Liver (tissue), 9 donors: ENCODE measurements around the gene CELA3B. TPM values are rescaled to one million over a fixed set of nuclear protein-coding genes. Genes with fewer than 3 reads are reported as not detected.
"Not testable (repeated sequence)": the region's sequence is repeated elsewhere in the genome, so short reads cannot be mapped to it uniquely, and the experiment has no call there.

ENCODE experiments used
- DNase-seq: peaks from one replicate; pipeline ENCODE4 v3.0.0-alpha.2; 2017; ENCODE audit warnings: low spot score
- H3K27ac ChIP-seq, 2 donors: one replicate each; pipeline ENCODE4 v1.7.0; 2013; ENCODE audit warnings: inconsistent platforms in 2 of 2, low read length in 2 of 2, control low read depth in 1 of 2, low read depth in 1 of 2, mild to moderate bottlenecking in 1 of 2
- H3K27me3 ChIP-seq, 4 donors: one replicate each; pipeline versions ENCODE4 v1.6.1 to v1.7.0; 2013; ENCODE audit warnings: low read length in 3 of 4, inconsistent platforms in 1 of 4, mild to moderate bottlenecking in 1 of 4, moderate library complexity in 1 of 4; ENCODE audit not compliant: control insufficient read depth in 4 of 4, insufficient read depth in 4 of 4
- H3K36me3 ChIP-seq, 4 donors: one replicate each; pipeline versions ENCODE4 v1.6.1 to v1.7.0; 2013; ENCODE audit warnings: low read length in 3 of 4, mild to moderate bottlenecking in 3 of 4, low read depth in 1 of 4, moderate library complexity in 1 of 4; ENCODE audit not compliant: control insufficient read depth in 4 of 4, insufficient read depth in 3 of 4
- H3K4me1 ChIP-seq, 4 donors: one replicate each; pipeline versions ENCODE4 v1.6.1 to v1.7.0; 2013; ENCODE audit warnings: low read length in 3 of 4, mild to moderate bottlenecking in 3 of 4, moderate library complexity in 1 of 4; ENCODE audit not compliant: control insufficient read depth in 4 of 4, insufficient read depth in 4 of 4
- H3K4me3 ChIP-seq, 3 donors: one replicate each; pipeline versions ENCODE4 v1.6.1 to v1.7.0; 2013; ENCODE audit warnings: low read length in 3 of 3, control low read depth in 1 of 3, low read depth in 1 of 3, mild to moderate bottlenecking in 1 of 3
- H3K9ac ChIP-seq, 2 donors: one replicate each; pipeline ENCODE4 v1.7.0; 2013; ENCODE audit warnings: low read length in 2 of 2, mild to moderate bottlenecking in 2 of 2, moderate library complexity in 2 of 2, control low read depth in 1 of 2, low read depth in 1 of 2
- H3K9me3 ChIP-seq, 4 donors: one replicate each; pipeline versions ENCODE4 v1.6.1 to v1.7.0; 2013; ENCODE audit warnings: low read length in 3 of 4; ENCODE audit not compliant: control insufficient read depth in 4 of 4
- EGR1 ChIP-seq, 2 donors: IDR thresholded peaks; 2 replicates each; pipeline ENCODE4 v1.6.1; 2016 to 2018; ENCODE audit warnings: antibody characterized with exemption in 2 of 2, low read depth in 2 of 2
- FOXA1 ChIP-seq: IDR thresholded peaks from 2 replicates; pipeline ENCODE4 v1.6.1; 2016; ENCODE audit warnings: antibody characterized with exemption
- FOXA2 ChIP-seq: IDR thresholded peaks from 2 replicates; pipeline ENCODE4 v1.6.1; 2016; ENCODE audit warnings: antibody characterized with exemption
- GABPA ChIP-seq, 2 donors: IDR thresholded peaks in 1 of 2; conservative IDR thresholded peaks in 1 of 2; 2 replicates each; pipeline ENCODE4 v1.6.1; 2016; ENCODE audit warnings: antibody characterized with exemption in 2 of 2, mild to moderate bottlenecking in 1 of 2, moderate library complexity in 1 of 2
- HNF4A ChIP-seq, 2 donors: conservative IDR thresholded peaks; 2 replicates each; pipeline ENCODE4 v1.6.1; 2016; ENCODE audit warnings: antibody characterized with exemption in 2 of 2, mild to moderate bottlenecking in 2 of 2
- HNF4G ChIP-seq: IDR thresholded peaks from 2 replicates; pipeline ENCODE4 v1.6.1; 2016; ENCODE audit warnings: antibody characterized with exemption
- JUND ChIP-seq, 2 donors: IDR thresholded peaks; 2 replicates each; pipeline ENCODE4 v1.6.1; 2016; ENCODE audit warnings: antibody characterized with exemption in 2 of 2
- MAX ChIP-seq: IDR thresholded peaks from 2 replicates; pipeline ENCODE4 v1.6.1; 2016; ENCODE audit warnings: antibody characterized with exemption
- NR2F2 ChIP-seq: IDR thresholded peaks from 2 replicates; pipeline ENCODE4 v1.6.1; 2016; ENCODE audit warnings: antibody characterized with exemption
- RAD21 ChIP-seq, 2 donors: IDR thresholded peaks; 2 replicates each; pipeline ENCODE4 v1.6.1; 2016; ENCODE audit warnings: antibody characterized with exemption in 2 of 2, mild to moderate bottlenecking in 2 of 2
- RXRA ChIP-seq, 2 donors: IDR thresholded peaks; 2 replicates each; pipeline ENCODE4 v1.6.1; 2017 to 2018; ENCODE audit warnings: antibody characterized with exemption in 2 of 2, mild to moderate bottlenecking in 1 of 2
- SP1 ChIP-seq: IDR thresholded peaks from 2 replicates; pipeline ENCODE4 v1.6.1; 2018; ENCODE audit warnings: antibody characterized with exemption, mild to moderate bottlenecking
- TAF1 ChIP-seq: conservative IDR thresholded peaks from 2 replicates; pipeline ENCODE4 v1.6.1; 2016; ENCODE audit warnings: antibody characterized with exemption, mild to moderate bottlenecking
- YY1 ChIP-seq: IDR thresholded peaks from 2 replicates; pipeline ENCODE4 v1.6.1; 2016; ENCODE audit warnings: antibody characterized with exemption, mild to moderate bottlenecking
- ZBTB33 ChIP-seq: IDR thresholded peaks from 2 replicates; pipeline ENCODE4 v1.6.1; 2016; ENCODE audit warnings: antibody characterized with exemption
- WGBS: extraction: QIAGEN DNeasy Blood & Tissue Kit; methylation state at CpG from one replicate; pipeline ENCODE4 v1.1.7; 2013; 5-methylcytosine and 5-hydroxymethylcytosine counted together
- polyA plus RNA-seq, 2 donors: library from polyadenylated mRNA; stranded (reverse) in 1 of 2; unstranded in 1 of 2; fragments of 200-250 nt in 1 of 2; fragments of >200 nt in 1 of 2; fragmentation: Nextera tagmentation in 1 of 2; extraction: Ambion mirVana in 1 of 2; gene quantifications; one replicate each; pipeline versions ENCODE4 v1.2.1 to v1.2.3, GENCODE V29; 2013 to 2015
- total RNA-seq, 2 donors: library from RNA; depleted of rRNA; stranded (reverse); fragments of >200 nt; gene quantifications; one replicate each; pipeline ENCODE4 v1.2.3, GENCODE V29; 2014
- TF ChIP-seq, protein P1 (sequence below): fragments of 150-350 bp; IDR thresholded peaks from 2 replicates; pipeline ENCODE4 v1.5.1; 2017; ENCODE audit warnings: improper control_type of control experiment, low read depth, low read length; ENCODE audit not compliant: missing input control
- TF ChIP-seq, protein P2 (sequence below): IDR thresholded peaks from 2 replicates; pipeline ENCODE4 v1.6.1; 2016; ENCODE audit warnings: antibody characterized with exemption
- donor health status: healthy.
- donor health status: healthy.
- donor health status: healthy.
- donor health status: healthy.
- donor health status: healthy.

CELA3B gene
- total and polyA plus RNA-seq, 4 donors = not detected

DNA sequence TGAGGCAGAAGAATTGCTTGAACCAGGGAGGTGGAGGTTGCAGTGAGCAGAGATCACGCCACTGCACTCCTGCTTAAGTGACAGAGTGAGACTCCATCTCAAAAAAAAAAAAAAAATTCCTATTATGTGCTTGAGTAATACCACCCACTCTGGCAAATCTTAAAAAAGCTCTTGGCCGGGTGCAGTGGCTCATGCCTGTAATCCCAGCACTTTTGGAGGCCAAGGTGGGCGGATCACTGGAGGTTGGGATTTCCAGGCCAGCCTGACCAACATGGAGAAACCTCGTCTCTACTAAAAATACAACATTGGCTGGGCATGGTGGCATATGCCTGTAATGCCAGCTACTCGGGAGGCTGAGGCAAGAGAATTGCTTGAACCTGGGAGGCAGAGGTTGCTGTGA is 58.0 kb downstream of the CELA3B start:
- DNase-seq, H3K4me3 ChIP-seq, H3K9me3 ChIP-seq, H3K27ac ChIP-seq, H3K9ac ChIP-seq, H3K4me1 ChIP-seq, H3K36me3 ChIP-seq, H3K27me3 ChIP-seq: not testable (repeated sequence)
- WGBS = 95% methylated on average over 5 of the region's 5 CpGs

GRCh38 chr1:22037520-22037919 is 60.7 kb downstream of the CELA3B start:
- Histone ChIP-seq H3K27ac (no peak overlapping the region), H3K4me3 (no peak overlapping the region)

GRCh38 chr1:22038036-22038435 is 61.2 kb downstream of the CELA3B start:
- Histone ChIP-seq H3K27ac (no peak overlapping the region), H3K27me3 (no peaks in the 10 kb centered on the region), H3K4me1 (no peaks in the 10 kb centered on the region), H3K9ac (no peak overlapping the region), H3K9me3 (no peaks in the 10 kb centered on the region), H3K36me3 (no peaks in the 10 kb centered on the region), H3K4me3 (no peak overlapping the region)
- no peak for DNase-seq
- WGBS = 92% methylated on average over 5 of the region's 5 CpGs
- TF ChIP-seq MAX (no peak), HNF4A (conservative IDR thresholded peaks at IDR 0.05) (no peak), FOXA2 (no peak), EGR1 (IDR thresholded peaks at IDR 0.05; ENCODE audit: low read depth in 2 of 2) (no peak), GABPA (IDR thresholded peaks at IDR 0.05 in 1 of 2, conservative IDR thresholded peaks at IDR 0.05 in 1 of 2) (no peak), ZBTB33 (no peak), NR2F2 (no peak), RXRA (IDR thresholded peaks at IDR 0.05) (no peak)
- TF ChIP-seq, protein P1, sequence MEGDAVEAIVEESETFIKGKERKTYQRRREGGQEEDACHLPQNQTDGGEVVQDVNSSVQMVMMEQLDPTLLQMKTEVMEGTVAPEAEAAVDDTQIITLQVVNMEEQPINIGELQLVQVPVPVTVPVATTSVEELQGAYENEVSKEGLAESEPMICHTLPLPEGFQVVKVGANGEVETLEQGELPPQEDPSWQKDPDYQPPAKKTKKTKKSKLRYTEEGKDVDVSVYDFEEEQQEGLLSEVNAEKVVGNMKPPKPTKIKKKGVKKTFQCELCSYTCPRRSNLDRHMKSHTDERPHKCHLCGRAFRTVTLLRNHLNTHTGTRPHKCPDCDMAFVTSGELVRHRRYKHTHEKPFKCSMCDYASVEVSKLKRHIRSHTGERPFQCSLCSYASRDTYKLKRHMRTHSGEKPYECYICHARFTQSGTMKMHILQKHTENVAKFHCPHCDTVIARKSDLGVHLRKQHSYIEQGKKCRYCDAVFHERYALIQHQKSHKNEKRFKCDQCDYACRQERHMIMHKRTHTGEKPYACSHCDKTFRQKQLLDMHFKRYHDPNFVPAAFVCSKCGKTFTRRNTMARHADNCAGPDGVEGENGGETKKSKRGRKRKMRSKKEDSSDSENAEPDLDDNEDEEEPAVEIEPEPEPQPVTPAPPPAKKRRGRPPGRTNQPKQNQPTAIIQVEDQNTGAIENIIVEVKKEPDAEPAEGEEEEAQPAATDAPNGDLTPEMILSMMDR = no peak

More at GRCh38 chr1:22037520-22037919, 60.7 kb downstream of the CELA3B start:
- Histone ChIP-seq H3K27me3 (no peaks in the 10 kb centered on the region), H3K36me3 (no peaks in the 10 kb centered on the region), H3K9me3 (no peaks in the 10 kb centered on the region), H3K9ac (no peak overlapping the region), H3K4me1 (no peaks in the 10 kb centered on the region)
- no peak for TF ChIP-seq HNF4G
- TF ChIP-seq FOXA1 = no peak
- TF ChIP-seq FOXA2 = no peak
- no peak for TF ChIP-seq JUND (IDR thresholded peaks at IDR 0.05)
- TF ChIP-seq EGR1 (IDR thresholded peaks at IDR 0.05; ENCODE audit: low read depth in 2 of 2) = no peak
- TF ChIP-seq, protein P1 = no peak
- TF ChIP-seq, protein P2, sequence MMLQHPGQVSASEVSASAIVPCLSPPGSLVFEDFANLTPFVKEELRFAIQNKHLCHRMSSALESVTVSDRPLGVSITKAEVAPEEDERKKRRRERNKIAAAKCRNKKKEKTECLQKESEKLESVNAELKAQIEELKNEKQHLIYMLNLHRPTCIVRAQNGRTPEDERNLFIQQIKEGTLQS = no peak
- no peak for TF ChIP-seq MAX
- TF ChIP-seq TAF1 = no peak
- TF ChIP-seq YY1 = no peak
- TF ChIP-seq HNF4A (conservative IDR thresholded peaks at IDR 0.05) = no peak
- TF ChIP-seq GABPA (IDR thresholded peaks at IDR 0.05 in 1 of 2, conservative IDR thresholded peaks at IDR 0.05 in 1 of 2) = no peak
- no peak for TF ChIP-seq ZBTB33
- no peak for TF ChIP-seq NR2F2
- no peak for TF ChIP-seq SP1
- TF ChIP-seq RAD21 (IDR thresholded peaks at IDR 0.05) = no peak
- no peak for DNase-seq
- WGBS = 67% methylated on average over 7 of the region's 7 CpGs
